HG03108 (cell line): ENCODE data around the gene CHAT.

Source experiments
- ATAC-seq: cut with Tn5 transposase; IDR thresholded peaks from one replicate; pipeline ENCODE4 v1.9.1; 2021; ENCODE audit warnings: moderate library complexity; ENCODE audit not compliant: unreplicated experiment

The CHAT gene

DNA sequence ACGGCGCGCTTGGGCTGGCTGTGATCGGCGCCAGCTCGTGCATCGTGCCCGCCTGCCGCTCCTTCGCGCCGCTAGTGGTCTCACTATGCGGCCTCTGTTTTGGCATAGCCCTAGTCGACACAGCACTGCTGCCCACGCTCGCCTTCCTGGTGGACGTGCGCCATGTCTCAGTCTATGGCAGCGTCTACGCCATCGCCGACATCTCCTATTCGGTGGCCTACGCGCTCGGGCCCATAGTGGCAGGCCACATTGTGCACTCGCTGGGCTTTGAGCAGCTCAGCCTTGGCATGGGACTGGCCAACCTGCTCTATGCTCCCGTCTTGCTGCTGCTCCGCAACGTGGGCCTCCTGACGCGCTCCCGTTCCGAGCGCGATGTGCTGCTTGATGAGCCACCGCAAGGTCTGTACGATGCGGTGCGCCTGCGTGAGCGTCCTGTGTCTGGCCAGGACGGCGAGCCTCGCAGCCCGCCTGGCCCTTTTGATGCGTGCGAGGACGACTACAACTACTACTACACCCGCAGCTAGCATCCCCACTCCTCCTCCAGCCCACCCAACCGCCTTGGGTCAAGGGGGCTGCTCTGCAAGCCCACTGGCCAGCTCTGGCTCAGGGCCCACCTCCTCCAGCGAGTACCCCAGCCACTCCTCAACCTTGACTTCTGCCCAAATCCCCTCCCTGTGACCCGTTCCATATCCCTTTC, 1.9 kb upstream of the CHAT start:
- no peak for ATAC-seq

DNA sequence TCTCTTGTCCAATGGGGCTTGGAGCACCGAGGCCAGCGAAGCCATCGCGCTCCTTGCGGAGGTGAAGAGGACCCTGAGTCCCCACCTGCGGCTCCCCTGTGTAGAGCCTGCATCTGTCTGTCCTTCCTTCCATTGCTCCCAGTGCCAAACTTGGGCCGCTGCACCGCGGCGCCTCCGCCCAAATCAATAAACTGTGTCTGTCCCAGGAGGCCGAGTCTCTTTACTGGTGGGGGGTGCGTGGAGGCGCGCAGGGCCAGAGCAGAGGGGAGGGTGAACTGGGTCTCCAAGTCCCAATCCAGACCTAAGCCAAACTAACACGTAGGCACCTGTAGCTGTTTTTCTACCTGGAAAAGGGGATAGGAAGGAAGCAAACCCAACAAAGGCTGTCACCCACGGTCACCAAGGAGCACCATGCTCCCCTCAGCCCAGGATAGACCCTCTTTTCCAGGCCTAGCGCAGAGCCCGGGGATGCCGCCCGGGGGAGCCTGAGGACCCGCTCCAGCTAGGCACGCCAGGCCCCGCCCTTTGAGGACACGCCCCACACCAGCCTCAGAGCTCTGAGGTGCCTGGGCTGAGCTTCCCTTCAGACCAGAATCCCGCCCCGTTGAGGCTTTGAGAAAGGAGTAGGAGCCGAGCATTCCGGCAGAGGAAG, 1.2 kb upstream of the CHAT start:
- no peak for ATAC-seq

DNA sequence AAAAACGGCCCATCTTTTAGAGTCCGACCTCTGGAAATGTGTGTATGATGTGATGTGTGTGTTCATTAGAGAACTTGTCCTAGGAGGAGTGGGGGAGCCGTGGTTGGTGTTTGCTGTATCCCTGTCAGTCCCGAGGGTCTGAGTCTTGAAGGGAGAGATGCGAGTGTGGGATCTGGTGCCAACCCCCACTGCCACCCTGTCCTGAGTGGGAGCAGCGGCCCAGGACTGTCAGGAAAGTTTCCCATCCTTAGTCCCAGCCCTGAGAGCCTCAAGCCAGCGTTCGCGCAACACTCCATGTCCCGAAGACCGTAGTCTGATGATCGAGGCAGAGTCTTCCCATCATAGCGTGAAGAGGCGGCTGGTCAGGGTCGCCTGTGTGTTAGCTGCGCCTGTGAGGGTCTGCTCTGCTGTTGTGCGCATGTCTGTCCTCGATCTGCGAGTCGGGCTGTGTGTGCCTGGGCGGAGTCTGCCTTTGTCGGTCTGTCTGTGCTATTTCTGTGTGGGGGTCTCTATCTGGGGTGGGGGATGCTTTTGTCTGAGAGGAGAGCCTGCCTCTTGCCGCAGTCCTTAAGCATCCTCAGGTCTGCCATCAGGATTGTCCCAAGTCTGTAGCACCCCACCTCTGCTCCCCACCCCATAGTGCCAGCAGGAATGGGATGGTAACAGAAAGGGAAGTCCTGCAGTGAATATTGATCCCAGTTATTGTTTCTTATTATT, 514 bp upstream of the CHAT start:
- no peak for ATAC-seq

DNA sequence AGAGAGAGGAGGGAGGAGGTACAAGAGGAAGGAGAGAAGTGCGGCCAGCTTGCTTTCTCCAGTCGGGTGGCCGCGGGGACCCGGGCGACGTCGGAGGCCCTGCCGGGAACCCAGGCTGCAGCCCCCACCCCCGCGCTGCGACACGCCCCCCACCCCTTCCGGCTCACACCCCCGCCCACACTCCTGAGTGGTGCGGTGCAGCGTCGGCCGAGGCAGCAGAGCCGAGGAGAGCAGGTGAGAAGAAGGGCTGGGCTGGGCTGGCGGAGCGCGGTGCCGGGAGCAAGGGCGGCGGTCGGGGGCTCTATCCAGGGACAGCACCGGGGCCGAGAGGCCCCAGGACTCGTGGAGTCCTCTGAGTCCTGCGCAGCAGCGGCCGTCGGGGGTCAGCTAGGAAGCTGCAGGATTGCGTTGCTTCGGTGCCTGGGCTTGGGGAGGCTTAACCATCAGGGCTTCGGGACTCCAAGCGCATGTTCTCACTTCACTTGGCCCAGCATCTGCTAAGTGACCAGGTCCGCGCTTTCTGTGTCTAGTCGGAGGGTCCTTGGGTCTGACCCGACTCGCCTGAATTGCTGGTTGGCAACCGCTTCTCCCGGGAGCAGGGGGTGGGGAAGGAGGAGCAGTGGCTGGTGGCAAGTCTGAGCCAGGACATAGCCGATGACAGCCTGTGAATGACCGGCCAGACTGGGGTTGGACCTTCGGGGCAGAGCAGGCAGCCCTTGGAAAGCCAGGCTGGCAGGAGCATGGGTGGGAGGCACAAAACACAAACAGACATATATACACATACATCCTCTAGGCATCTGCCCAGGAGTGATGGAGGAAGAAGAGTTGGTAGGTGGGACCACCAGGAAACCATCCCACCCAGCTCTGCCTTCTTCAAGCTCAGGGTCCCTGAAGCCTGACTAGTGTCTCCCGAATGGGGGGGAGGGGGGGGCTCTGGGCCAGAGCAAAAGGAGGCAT, 683 bp downstream of the CHAT start:
- ATAC-seq = no peak

DNA sequence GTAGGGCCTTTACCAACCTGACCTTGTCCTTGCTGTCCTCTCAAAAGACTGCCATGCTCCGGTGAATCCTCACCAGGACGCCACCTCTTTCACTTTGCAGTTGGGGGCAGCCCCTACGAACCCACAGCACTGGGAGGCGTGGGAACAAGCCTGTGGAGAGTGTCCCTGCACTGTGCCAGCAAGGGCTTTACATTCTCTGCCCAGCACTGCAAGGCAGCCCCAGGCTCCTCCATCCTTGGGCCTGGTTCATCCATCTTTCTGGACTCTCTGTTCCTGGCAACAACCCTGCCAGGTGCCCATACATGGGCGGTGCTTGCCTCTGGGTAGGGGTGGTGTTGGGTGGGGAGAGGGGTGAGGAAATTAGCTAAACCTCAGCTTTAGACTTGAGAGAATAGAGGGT, 1.4 kb downstream of the CHAT start:
- ATAC-seq = no peak

DNA sequence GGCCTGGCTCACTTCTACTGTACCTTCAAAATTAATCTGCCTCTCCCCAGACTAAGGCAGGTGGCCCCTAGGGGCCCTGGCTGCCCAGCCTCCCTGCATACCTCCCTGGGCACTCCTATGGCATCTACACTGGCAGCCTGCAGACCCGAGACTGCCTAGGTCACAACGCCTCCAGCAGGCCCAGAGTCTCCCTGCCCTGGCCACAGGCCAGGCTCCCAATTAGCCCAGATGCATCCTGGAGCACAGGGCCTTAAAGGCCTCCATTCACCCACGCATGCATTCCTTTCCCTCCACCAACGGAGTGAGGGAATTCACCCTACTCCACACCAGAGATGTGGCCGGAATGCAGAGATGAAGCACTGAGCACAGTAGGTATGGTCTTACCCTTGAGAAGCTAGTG, 1.9 kb downstream of the CHAT start:
- no peak for ATAC-seq

DNA sequence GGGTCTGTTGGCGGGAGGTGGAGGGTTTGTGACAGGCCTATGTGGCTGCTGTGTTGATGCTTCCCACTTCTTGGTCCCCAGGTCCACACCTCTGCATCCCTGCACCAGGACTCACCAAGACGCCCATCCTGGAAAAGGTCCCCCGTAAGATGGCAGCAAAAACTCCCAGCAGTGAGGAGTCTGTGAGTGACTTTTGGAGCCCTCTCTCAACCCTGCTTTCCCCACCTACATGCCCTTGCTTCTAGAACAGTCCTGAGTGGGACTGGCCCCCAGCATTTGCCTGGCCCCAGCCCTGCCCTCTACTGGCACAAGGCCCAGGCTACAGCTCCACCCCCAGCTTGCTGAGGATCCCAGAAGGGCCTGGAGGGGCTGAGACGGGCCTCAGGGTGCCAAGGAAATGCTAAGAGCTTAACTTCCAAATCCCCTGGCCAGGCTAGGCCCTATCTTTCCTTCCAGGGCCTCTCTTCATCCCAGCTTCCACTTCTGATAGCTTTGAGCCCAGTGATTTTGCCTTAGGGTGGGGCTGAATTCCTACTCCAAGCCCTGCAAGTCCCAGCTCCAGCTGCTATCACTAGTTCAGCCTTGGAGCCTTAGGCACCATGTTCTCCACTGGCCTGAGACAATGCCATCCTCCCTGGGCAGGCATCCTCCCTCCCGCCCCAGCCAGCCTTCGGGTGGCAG, 2.7 kb downstream of the CHAT start:
- no peak for ATAC-seq

DNA sequence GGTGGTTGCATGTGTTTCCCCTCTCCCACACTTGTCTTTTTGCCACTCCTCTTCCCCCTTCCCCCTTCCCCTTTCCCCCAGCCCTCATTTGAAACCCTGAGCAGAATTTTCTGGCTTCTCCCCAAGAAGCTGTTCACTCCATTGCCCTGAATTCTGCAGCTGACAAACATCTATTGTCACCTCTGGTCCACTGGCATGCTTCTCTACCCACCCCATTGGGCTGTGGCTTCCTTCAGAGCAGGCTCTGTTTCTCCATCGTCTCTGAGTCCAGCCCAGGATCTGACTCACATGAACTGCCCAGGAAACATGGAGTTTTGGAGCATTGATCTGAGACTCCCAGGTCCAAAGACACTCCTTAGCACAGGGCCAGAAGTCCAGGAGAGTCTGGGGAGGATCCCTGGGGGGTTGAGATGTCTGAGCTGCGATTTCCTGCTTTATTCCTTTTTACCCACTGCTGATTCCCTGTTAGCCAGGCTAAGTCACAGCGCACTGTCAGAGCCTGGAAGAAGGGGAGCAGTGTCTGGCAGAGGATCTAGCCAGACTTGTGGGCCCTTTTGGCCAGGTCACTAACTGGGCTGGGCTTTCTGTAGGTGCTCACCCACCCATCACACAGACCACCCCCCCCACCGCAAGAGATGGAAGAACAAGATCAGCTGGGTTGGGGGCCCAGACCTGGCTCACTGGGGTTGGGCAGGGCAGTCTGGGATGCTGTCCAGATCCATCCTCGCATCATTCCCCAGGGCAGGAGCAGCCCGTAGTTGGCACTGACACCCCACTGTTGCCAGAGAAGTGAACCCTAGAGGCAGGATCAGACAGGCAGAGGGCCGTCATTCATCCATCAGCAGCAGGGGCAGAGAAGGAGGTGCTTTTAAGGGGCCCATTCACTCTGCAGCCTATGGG, 3.5 kb downstream of the CHAT start:
- no peak for ATAC-seq

DNA sequence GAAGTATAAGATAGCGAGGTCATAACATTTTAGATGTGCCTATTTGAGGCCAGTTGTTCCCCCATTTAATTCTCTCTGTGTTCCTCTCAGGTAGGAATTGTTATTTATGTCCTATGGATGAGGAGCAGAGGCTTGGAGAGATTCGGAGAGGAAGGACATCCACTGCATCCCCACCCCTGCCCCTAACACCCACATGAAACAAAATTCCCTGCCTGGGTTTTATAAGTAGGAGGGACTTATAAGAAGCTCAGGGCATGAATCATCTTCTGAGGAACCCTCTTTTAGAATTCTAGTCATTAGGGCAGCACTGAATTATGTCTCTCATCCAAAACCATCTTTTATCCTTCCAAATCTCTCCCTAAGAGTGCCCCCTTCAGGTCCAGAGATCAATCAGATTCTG, 5.0 kb downstream of the CHAT start:
- no peak for ATAC-seq

DNA sequence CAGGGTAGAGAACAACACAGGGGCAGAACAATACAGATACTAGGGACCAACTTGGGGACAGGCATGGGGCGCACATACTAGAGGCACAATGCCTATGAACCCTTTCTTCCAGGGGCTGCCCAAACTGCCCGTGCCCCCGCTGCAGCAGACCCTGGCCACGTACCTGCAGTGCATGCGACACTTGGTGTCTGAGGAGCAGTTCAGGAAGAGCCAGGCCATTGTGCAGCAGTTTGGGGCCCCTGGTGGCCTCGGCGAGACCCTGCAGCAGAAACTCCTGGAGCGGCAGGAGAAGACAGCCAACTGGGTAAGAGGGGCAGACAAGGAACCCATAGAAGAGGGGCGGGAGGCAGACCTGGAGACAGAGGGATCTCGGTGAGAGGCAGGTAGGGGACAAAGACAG, 5.8 kb downstream of the CHAT start:
- ATAC-seq = no peak

DNA sequence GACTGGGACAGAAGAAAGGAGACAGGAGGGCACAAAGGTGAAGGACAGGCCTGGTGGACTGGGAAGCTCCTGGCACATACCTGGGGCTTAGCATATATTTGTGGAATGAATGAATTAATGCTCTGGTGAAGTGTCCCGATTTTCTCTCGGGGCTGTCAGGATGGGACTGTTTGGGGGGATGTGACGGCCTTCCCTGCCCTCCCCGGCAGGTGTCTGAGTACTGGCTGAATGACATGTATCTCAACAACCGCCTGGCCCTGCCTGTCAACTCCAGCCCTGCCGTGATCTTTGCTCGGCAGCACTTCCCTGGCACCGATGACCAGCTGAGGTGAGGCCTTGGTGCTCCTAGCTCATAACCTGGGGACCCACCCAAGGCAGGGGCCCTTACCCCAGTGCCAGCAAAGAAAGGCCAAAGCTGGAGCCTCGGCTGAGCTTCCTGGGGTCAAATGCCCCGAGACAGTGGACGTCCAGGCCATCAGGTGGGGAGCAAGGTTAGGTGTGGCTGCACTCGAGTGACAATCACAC, 6.5 kb downstream of the CHAT start:
- no peak for ATAC-seq

DNA sequence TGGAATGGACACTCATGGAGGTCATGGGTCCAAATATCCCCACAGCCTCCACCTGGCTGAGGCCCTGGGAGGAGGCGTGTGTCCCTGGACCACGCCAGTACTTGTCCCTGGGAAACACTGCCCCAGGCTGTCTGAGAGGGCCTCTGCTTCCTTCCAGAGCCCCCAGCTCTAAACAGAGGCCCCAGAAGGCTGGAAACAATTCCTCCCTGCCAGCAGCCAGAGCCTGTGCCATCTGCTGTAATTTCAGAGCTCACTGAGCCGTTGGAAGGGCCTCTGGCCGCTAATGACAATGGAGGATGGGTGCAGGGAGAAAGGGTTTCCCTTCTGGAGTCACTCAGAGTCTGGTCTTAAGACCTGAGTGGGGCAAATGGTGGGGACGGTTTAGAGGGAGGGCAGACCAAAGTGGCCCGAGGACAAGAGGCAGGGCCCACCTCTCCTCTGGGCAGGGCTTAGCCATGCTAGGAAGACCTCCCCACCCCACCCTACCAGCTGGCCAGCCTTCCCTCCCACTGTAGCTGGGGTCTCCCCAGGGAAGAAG, 7.1 kb downstream of the CHAT start:
- no peak for ATAC-seq

DNA sequence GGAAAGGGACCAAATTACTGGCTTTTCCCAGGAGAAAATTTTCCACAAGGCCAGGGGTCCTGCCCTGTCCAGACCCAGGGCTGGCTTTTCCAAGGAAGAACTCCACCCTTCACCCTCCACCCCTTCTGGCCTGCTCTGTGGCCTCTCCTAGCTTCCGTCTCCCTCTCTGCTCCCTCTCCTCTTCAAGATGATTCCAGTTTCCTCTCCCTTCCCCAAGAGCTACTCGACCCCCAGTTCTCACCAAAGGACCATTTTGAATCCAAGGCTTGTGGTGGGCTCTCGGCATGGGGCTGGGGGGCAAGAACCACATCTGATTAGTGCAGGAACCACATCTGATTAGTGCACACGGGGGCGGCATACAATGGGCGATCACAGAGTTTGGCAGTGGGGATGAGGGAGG, 7.7 kb downstream of the CHAT start:
- ATAC-seq = no peak

DNA sequence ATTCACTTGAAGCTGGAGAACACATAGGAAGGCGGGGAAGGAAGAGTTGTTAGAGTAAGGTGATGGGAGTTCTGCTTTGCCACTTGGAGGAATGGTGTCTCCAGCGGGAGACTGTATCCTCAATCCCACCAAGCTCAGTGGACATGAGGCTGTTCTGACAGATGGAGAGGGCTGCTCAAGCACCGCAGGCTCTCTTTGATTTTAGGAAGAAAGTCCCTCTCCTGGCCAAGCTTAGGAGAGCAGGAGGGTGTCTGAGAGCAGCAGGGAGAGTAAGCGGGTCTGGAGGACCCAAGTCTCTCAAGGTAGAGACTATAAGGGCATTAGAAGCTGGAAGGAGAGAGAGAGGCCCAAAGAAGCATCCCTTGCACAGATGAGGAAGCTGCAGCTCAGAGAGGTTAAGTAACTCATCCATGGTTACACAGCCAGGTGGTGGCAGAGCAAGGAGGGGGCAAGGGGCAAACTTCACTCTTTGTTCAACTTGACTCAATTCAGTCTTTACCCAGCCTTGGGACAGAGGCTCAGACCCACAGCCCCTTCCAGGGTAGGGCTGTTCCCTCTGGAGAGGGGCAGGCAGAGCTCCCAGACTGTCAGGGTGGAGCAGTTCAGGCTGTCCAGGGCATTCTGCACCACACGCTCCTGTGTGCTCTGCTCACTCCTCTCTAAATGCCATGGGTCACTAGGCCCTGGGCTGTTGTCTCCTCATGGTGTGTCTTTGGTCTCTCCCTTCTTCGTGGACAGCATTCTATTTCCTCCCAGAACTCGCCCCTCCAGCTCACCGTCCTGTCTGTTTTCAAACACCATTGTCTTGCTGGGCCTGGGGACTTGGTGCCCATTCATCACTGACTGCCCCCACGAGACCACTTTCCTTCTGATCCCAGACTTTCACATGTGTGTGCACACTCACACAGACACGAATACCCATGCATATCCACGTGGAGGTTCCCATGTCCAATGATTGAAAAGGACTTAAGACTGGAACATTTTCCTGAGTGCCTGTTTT, 8.9 kb downstream of the CHAT start:
- ATAC-seq = no peak

DNA sequence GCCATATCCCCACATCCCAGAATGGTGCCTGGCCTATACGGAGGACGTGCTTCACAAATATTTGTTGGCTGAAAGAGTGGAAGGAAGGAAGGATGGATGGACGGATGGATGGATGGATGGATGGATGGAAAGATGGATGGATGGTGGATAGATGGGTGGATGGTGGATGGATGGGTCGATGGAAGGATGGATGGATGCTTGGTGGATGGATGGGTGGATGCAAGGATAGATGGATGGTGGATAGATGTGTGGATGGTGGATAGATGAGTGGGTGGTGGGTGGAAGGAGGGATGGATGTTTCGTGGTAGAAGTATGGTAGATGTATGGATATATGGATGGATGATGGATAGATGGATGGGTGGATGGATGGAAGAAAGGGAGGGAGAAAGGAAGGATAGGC, 10.8 kb downstream of the CHAT start:
- no peak for ATAC-seq

DNA sequence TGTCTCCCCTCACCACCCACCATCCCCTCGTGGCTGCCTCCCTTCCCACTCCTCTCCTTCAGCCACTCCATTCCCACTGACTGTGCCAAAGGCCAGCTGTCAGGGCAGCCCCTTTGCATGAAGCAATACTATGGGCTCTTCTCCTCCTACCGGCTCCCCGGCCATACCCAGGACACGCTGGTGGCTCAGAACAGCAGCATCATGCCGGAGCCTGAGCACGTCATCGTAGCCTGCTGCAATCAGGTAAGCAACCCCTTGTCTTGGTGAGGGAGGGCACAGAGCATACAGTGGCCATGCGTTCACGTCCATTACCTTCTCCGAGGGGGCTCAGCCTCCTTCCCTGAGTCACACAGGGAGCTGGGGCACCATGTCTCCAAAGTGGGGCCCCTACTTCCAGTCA, 11.6 kb downstream of the CHAT start:
- no peak for ATAC-seq

DNA sequence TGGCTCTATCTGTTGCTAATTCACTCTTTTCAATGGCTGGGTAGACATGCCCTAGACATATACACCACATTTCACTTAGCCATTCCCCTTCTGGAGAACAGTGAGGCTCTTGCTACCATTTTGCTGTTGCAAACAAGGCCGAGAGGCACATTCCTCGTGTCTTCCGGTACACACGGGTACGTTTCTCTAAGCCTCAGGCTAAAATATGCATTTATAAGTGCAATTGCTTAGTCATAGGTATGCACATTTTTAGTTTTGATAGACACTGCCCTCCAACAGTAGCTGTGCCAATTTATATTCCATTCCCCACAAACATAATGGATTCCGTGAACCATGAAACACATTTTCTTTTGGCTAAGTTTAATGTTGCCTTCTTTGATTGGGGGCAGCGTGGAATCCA, 13.2 kb downstream of the CHAT start:
- ATAC-seq = no peak
